Left renal cortex interstitium (tissue), 4 donors: ENCODE results near the gene SH3PXD2A. TPM values are rescaled to one million over a fixed set of nuclear protein-coding genes. Genes with fewer than 3 reads are reported as not detected.

ENCODE experiments used
- DNase-seq, 4 donors: peaks; one replicate each; pipeline ENCODE4 v3.0.0-alpha.2; 2013; ENCODE audit warnings: low read depth in 4 of 4, low spot score in 2 of 4, missing footprints in 1 of 4
- polyA plus RNA-seq, 4 donors: library from polyadenylated mRNA; unstranded; fragments of 120-200 nt; gene quantifications; one replicate each; pipeline ENCODE4 v1.2.1, GENCODE V29; 2013; ENCODE audit not compliant: insufficient read length in 4 of 4

Gene SH3PXD2A
- polyA plus RNA-seq, 4 donors: 27.6 to 35.5 (median 29.4) TPM

- DNase-seq: no peak
Measured at GRCh38 chr10:103600956-103601569, 254.3 kb downstream of the SH3PXD2A start.

- no peak for DNase-seq
Measured at GRCh38 chr10:103600325-103600724, 255.1 kb downstream of the SH3PXD2A start.

DNA sequence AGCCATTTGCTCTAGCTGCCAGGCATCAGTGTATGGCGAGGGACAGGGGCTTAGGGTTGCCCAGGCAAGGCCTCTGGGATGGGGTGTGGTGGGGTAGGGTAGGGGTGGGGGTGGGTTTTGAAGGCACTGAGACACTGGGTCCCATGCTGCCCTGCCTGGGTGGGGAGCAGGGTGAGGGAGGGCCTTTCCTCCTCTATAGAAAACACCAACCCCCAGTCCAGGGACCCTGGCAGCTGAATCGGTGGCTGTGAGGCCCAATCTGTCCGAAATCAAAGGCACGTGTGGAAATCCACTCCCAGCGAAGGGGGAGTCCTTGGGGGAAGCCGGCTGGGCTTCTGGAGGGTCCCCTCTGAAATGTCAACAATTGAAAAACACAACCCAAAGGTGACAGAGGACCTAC, 255.5 kb downstream of the SH3PXD2A start:
- no peak for DNase-seq

GRCh38 chr10:103599211-103599610, 256.2 kb downstream of the SH3PXD2A start:
- no peak for DNase-seq

DNA sequence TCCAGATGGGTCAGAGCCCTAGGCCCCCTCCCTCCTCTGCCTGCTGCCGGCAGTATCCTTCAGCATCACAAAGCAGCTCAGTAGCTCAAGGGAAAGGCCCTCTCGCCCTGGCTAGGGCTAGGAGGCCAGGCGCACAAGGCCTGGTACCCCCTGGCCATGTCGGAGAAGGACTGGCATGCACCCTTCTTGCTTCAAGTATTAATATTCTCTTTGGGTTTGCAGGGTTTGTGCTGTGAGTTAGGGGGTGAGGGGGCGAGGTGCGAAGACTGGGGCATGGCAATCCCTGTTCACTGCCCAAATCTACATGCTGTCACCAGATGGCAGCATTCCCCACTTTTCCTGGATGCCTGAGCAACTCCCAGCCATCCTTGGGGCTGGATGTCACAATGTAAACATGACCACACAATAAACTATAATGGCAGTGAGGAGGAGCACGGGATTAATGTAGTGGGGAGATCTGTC, 256.7 kb downstream of the SH3PXD2A start:
- DNase-seq: peak; percentile 59 to 87 (median 66)

- DNase-seq: no peak
Measured at GRCh38 chr10:103597003-103597402, 258.4 kb downstream of the SH3PXD2A start.

DNA sequence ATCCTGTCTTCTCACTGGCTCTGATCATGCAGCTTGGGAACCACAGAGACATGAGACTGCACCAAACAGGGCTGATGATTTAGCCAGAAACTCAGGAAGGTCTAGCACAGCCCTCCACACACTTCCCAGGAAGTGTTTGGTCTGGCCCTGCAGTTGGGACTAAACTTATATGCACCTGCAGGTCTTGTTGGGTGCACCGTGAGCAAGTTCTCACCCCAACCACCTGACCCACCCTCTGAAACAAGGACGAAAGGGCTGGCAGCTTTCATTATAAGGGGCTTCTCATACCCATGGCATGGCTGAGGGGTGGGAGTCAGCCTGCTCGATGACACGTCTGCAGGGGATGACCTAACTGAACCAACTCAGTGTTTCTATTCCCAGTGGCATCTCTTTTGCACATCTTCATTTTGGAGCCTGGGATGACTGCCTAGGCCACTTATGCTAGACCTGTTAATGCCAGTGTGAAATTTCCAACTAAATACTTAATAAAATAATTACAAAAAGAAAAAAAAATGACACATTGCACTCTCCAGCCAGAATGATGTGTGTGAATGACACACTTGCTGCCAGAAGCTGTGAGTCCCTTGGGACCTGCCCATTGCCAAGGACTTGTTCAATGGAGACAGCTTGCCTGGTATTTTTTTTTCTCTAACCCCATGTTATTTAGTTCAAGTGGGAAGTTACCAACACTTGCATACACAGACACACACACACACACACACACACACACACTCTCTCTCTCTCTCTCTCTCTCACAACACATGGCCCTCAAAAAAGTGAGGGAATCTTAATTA, 259.2 kb downstream of the SH3PXD2A start:
- no peak for DNase-seq

GRCh38 chr10:103593022-103593570, 262.3 kb downstream of the SH3PXD2A start:
- no peak for DNase-seq

DNA sequence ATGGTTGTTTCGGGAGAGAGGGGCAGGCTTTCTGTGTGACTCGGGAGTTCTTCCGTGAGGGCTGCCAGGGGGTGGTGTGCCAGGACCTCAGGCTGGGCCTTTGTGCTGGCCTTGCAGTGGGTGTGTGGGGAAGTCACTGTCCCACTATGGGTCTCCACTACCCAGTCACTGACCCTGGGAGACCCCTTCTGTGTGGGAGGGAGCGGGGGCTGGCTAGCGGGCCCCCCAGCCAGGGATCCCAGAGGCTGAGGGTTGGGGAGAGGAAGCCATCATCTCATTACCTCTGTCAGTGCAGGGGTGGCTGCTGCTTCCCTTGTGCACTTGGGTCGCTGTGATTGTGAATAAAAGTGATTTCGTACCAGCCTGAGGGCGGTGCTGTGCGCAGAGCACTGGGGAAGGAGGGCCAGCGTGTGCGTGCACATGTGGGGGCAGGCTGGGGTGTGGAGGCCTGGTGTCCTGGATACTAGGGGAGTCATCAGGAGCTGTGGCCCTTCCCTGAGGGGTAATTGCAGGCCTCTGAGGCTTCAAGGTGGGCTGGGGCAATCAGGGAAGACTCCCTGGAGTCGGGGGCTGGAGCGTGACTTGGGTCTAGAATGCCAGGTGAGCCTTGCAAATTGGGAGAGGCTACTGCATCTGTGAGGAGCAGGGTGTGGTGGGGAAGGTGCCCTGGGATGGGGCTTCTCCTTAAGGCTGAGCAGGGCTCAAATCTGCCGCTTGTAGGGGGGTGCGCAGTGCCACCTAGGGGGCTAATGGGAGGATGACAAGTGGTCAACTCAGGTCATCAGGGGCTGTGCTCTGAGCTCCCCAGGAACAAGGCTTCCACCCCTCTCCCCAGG, 263.0 kb downstream of the SH3PXD2A start:
- DNase-seq: no peak

- no peak for DNase-seq
Measured at GRCh38 chr10:103590744-103591291, 264.6 kb downstream of the SH3PXD2A start.

- no peak for DNase-seq
Measured at GRCh38 chr10:103590060-103590459, 265.3 kb downstream of the SH3PXD2A start.

DNA sequence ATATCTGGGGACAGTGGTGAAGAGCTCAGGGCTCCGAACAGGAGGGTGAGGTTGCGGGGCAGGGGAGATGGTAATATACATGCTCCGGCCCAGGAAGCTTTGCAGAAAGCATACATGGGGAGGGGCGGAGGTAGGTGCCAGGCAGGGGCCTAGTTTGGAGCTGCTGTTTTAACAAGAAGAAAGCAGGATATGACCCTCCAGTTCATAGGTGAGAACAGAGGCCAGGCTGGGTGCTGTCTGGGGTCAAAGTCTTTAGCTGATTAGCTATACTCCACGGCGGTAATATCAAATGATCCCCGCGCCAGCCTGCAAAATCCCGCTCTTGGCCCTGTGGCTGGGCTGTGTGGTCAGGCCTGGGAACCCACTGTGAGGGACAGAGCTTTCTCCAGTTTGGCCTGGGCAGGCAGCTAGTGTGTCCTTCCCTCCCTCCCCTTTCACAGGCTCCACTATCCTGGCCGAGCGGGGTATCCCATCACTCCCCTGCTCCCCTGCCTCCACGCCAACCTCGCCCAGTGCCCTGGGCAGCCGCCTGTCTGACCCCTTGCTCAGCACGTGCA, 266.2 kb downstream of the SH3PXD2A start:
- no peak for DNase-seq

GRCh38 chr10:103587073-103587472, 268.3 kb downstream of the SH3PXD2A start:
- DNase-seq: no peak

- DNase-seq: no peak
Measured at GRCh38 chr10:103585011-103585405, 270.4 kb downstream of the SH3PXD2A start.

GRCh38 chr10:103584216-103585010, 271.0 kb downstream of the SH3PXD2A start:
- peak in 1 of 4 donors; percentile 31 for DNase-seq

DNA sequence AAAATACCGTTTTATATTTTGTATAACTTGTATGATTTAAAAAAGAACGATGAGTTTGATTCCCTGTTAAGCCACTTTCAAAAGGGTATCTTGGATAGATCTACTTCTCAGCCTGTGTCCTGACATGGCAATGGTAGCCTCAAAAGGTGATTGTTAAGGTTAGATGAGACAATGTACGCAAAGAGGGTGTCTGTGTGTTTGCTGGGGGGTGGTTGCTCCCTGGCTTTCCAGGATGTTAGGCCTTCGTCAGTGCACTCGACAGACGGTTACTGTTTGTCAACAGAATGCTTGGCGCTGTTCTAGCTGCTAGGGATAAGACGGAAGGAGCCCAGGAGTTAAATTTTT, 271.5 kb downstream of the SH3PXD2A start:
- DNase-seq: no peak

DNA sequence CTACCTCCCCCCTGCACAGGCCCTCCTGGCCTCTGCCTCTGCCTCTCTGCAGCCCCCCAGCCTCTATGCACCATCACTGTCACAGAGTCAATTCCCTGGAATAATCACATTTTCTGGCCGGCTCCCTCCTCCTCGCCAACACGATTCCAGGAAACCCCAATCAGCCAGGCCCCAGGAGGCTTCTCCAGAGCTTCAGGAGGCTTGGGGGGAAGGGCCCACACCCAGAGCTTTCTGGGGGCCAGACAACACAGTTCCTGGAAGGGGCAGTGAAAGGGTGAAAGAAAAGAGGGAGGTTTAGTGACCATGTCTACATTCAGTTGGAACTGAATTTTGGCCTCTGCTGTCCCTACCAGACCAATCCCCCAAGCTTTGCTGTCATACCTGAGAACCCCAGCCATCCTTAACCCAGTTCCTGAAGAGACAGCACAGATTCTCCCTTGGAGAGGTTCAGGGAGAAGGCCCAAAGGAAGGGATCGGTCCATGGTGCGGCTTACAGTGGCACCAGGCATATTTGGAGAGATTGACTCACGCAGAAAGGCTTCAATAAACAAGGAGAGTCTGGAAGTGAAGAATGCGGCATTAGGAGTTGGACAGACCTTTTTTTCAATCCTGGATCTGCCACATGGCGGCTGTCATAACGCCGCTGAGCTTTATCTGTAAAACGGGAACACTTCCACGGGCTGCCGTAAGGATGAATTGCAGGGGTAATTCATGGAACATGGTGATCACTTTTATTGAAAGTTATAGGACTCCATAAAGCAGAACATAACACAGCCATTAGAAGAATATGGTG, 272.8 kb downstream of the SH3PXD2A start:
- DNase-seq: no peak

GRCh38 chr10:103581499-103581898, 273.9 kb downstream of the SH3PXD2A start:
- DNase-seq: no peak

GRCh38 chr10:103580430-103580829, 274.9 kb downstream of the SH3PXD2A start:
- no peak for DNase-seq
